Right renal pelvis (tissue), 4 donors: ENCODE data around the gene CDH13. TPM values are rescaled to one million over a fixed set of nuclear protein-coding genes. Genes with fewer than 3 reads are reported as not detected.

Experiments used
- DNase-seq, 4 donors: peaks; one replicate each; pipeline ENCODE4 v3.0.0-alpha.2; 2013; ENCODE audit warnings: low read depth in 4 of 4, low spot score in 3 of 4, missing footprints in 1 of 4
- polyA plus RNA-seq, 4 donors: library from polyadenylated mRNA; unstranded; fragments of 120-200 nt; gene quantifications; one replicate each; pipeline ENCODE4 v1.2.1, GENCODE V29; 2013; ENCODE audit not compliant: insufficient read length in 4 of 4

Gene CDH13
- polyA plus RNA-seq, 4 donors = 10.1 to 16.5 (median 13.4) TPM

DNA sequence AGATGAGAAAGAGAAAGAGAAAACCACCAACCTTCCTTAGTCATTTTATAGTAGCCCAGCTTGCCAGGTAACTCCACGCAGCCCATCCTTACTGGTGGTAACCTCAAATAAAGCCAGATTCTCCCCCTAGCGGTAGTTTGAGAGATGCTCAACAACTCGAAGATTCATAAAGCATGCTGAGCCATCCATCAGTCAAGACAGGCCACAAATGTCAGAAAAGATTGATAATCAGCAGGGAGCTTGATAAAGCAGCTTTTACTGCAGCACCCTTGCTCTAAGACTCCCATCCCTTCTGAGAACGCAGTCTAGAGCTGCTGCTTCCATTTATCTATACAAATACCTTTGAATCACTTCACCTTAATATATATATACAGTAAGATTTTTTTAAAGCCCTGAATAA lies 729.5 kb downstream of the CDH13 start:
- DNase-seq = peak; percentile 5 to 35 (median 10)

DNA sequence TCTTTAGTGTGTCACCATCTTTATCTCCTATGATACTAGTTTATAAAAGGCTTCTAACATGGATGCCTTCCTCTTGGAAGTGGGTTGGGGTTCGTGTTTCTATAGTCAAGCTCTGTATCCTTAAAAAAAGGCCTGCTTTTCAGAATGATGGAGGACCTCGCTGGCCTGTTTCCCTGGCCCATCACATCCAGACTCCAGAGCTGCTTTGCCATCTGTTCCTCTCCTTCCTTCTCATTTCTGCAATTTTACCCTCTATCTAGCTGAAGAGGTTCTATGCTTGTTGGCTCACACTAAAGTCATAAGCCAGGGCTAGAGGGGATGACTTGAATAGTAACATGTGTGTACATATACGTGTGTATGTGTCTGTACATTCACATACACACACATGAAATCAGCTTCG lies 730.2 kb downstream of the CDH13 start:
- DNase-seq = no peak

DNA sequence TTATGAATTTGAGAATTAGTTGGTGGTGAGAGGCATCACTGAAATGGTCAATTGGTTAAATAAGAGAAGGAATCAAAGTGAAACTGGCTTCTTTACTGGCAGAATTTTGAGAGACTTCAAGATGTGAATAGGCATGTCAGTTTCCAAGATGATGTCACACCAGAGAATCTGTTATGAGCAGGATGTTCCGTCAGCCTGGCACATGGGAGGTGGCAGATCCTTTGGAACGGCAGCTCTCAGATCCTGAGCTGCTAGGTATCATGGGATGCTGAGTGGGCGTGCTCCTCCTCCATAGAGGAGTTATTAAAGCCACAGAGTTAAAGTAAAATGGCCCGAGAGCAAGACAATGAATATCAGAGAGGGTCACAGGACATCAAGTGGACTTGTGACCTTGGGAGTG lies 736.8 kb downstream of the CDH13 start:
- no peak for DNase-seq

DNA sequence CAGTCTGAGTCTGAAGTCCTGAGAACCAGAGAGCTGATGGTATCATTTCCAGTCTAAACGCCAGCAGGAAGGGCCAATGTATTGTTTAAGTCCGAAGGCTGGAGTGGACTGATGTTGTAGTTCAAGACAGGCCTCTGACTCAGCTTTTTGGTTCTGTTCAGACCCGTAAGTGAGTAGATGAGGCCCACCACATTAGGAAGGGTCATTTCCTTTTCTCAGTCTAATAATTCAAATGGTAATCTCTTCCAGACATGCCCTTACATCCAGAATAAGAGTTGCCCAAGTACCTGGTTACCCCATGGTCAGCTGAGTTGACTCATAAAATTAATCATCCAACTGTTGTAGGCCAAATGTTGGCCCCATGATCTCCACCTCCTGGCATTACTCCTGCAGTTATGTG lies 738.4 kb downstream of the CDH13 start:
- no peak for DNase-seq

DNA sequence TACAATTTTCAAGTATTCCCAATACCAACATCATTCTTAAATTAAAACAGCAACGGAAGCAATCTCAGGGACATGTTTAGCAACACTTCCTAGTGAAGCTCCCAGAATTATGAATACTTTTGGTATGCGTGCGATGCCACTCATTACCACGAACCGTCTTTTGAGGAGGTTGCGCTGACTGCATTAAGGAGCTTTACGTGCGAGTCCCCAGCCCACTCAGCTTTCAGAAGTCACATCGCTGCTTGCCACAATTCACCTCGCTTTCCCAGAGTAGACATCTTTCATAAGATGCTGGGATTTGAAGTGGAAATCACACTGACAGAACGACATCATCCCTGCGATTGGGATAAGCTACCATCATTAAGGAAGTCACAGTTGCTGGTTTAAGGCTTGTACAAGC lies 739.5 kb downstream of the CDH13 start:
- DNase-seq = no peak

DNA sequence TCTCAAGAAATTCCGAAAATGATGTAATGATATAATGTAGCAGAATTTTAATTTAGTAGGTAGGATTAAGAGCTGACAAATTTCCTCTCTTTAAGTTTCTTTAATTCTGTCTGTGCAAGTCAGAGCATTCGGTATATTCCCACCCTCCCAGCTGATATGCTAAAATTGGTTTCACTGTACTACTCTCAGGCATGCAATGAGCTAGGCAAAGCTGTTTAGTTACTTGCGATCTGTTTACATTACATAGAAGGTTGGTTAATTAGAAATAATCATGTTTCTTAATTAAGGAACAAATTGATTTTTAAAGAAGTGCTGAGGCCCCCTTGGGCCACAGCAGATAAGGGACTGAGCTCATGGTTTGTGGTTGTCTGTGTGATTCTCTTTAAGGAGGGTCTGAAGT lies 748.2 kb downstream of the CDH13 start:
- no peak for DNase-seq

DNA sequence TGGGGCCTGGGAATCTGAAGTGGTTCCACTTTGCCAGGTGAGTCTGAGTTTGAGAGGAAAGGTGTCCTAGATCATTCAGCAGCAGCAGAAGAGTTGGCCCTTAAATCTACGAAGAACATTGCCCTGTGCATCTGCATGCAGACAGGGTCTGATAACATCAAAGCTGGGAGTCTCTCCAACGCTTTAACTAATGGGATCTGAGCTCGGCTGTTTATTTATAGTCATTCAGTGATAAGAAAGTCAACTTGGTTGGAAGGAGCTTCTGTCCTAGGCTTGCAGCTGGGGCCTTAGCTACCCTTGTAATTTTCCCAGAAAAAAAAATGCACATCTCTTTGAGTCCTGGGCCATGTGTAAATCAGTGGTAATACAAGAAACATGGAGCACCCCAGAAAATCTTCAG lies 763.0 kb downstream of the CDH13 start:
- no peak for DNase-seq

DNA sequence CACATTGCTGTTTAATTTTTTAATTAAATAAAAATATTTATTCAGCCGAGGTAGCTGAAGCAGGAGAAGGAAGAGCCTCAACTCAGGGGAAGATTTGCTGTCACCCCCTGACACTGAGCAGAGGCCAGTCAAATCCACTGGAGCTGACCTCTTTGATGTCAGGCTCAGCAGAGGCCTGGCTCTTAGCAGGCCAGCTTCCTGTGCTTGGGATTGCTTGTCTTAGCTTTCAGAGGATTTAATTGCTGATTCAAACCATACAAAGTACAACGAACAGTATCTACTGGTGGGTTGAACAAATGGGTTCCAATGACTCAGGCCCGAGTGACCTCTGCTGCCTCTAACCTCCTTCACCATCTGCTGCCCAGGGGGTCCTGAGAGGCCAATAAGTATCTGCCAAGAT lies 764.0 kb downstream of the CDH13 start:
- no peak for DNase-seq

DNA sequence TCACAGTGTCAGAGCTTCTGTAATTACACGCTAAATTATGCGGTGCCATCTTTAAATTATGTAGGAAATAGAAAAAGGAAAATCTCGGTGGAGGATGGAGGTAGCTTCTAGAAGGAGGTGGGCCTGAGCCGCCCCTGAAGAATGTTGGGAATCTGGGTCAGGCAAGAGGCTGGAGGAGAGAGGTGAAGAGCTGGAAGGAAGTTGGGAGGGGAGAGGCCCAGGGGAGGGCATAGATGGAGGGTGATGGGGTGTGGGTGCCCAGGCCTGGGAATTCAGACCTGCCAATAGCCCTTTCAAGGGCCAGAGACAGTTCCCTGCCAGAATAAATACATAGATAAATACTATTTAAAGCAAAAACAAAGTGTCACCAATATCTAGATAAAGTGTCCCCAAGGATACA lies 766.0 kb downstream of the CDH13 start:
- DNase-seq = no peak

DNA sequence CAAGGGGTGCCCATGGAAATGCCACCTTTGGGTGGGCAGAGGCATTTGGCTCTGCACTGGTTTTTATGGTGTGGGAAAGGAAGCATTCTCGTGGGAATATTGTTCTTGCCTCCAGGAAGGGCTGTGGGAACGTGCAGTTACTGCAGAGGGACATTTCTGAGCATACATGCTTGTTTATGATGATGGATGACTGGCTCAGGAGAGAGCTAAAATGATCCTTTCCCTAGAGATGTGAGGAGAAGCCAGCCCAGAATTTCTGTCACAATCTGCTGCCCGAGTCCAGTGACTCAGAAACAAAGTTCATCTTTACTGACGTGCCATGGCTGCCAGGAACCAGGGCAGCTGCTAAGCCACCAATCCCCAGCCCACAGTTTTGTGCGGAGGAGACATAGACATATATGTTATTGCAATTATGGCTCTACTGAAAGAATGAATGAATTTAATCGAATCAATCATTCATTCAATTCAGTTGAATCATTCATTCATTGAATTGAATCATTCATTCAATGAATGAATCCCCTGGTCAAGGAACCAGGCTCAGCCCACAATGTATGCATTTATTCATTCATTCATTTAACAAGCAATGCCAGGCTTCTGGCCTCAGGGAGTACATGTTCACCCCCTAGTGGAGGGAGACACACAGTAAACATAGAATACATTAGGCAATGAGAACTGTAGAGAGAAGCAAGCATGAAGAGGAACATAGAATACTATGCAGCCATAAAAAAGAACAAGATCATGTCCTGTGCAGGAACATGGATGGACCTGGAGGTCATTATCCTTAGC lies 766.6 kb downstream of the CDH13 start:
- no peak for DNase-seq

DNA sequence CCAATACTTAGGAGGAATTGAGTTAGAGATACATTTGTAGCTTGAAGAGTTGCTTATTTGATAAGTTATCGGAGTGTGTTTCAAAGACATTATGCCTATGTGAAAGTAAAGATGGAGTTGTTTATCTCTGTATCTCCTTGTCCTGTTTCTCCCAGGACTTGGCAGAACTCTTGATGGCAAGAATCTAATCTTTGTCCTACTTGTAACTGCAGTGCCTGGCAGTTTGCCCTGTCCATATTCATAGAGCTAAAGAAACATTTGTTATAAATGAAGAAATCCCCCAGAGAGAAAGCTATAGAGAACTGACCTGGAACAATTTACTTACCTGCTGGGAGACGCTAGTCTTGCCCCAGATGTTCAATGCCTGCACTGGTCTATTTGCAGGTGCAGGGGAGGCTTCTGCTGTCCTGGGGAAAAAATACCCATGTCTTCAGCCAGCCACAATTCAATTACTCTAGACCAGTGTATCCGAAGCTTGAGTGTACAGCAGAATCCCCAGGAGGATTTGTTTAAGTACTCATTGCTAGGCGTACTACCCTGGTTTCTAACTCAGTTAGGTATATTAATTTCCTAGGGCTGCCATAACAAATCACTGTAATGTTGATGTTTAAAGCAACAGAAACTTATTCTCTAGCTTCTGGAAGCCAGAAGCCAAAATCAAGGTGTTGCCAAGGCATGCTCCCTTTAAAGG lies 771.0 kb downstream of the CDH13 start:
- no peak for DNase-seq

DNA sequence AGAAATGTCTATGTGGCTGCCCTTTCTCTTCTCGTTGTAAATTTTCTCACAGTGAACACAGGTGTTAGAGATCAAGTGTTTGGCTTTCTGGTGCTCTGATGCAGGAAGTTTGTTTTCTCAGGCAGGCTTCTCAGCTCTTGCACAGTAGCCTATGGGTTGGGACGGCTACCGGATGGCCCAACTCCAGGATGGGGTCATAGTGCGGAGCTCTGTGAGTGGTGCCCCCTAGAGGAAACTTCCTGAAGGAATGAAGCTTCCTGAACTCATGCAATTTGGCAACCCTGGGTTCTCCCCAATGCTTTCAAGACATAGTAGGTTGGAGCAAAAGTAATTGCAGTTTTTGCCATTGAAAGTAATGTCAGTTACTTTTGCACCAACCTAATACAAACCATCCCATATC lies 773.5 kb downstream of the CDH13 start:
- DNase-seq = no peak

DNA sequence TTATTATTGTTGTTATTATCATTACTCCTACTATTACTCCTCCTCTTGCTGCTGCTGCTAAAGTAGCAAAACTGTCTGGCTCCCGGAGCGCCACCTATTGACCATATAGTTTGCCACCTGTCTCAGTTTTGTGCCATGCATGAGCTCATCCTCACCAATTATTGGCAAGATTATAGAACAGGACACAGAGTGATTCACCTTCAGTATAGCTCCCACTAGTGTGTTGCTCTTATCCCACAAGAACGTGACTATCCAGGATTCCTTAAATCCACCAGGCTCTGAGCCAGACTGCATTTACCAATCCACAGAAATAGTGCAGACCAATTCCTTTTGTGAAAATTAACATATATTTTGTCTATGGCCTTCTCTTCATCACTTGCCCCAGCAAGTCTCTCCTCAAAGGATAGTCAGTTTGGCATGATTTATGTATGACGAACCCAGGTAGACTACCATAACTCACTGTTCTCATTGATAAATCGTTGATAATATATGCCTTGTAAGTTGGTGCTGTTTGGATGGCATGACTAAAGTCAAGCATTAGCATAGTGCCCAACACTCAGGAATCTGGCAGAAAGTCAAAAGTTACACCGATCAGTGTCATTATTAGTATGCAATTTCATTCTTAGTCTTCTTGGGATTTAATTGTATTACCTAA lies 775.5 kb downstream of the CDH13 start:
- no peak for DNase-seq

DNA sequence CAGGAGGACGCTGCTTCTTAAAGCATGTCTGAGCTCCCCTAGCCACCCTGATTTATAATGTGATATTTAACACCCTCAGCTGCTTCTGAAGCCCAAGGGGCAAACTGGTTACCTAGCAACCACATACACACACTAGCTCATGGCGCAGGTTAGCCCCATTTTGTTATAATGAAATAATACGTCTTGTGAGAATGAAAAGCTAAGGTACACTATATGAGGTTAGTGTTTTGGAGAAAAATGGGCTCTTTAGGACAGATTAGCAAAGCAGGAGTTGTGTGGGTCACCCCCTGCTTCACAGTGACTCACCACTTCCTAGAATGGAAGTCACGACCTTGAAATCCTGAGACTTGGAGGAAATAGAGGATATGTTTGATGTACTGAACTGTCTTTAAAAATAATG lies 776.2 kb downstream of the CDH13 start:
- DNase-seq = peak in 3 of 4 donors; percentile 20 to 24 (median 20)

DNA sequence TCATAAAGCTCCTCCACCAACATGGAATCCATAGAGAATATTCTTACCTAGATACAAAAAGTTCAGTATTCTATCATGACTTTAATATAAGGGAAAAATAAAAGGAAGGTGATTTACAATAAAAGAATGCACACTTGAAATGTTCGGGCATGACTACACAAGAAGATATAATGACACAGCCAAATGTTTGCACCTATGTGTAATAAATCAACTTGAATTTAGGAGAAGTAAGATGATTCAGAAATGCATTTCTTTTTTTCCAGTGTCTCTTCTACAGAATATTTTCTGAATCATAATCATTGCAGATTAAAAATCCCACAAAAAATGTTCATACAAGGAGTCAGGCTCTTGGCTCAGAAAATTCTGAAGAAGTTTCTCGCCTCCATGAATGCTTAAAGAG lies 777.0 kb downstream of the CDH13 start:
- no peak for DNase-seq

DNA sequence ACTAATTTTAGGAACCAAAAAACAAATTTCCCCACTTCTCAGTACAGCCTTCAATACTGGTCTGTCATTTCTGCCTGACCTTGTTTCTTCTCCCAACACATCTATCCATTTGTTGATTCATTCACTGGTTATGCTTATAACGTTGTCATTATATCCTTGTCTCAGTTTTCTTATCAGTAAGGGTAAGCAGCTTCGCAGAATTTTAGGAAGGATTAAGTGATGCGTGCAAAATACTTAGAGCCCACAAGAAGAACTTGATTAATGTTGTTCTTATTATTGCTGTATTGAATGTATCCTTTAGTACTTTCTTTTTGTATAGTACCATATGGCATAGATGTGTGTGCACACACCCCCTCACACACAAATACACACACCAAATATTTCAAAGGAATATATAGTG lies 777.5 kb downstream of the CDH13 start:
- DNase-seq = no peak

DNA sequence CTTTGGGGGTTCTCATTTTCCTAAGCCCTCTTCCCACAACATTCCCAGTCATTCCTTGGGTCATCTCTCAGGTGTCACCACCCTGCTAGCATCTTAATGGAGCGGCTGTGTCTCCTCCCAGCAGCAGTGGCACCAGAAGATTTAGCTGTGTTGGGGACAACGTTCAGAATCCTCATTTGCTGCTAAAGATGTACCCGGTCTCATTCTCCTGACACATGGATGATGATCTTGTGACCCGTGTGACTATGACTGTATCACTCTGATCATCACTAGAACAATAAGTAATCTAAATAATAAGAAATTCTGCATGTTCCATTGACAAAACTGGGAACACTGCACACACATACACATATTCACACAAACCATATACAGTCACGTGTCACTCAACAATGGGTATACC lies 781.2 kb downstream of the CDH13 start:
- no peak for DNase-seq

DNA sequence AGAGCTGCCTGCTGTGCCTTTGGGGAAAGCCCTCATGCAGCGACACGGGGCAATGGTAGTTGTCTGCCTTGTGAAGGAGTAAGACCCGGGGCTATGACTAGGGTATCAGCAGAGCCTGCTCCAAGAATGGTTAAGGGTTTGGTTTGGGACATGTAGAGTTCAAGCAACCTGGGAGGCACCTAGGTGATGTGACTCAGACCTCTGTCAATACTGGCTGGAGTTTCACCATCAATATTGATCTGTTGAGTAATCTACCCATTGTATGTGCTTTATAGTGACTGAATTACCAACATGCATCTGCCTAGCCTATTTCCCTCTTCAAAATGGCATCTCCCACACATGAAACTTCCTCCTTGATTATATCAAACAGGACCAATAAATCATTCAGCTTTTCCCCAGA lies 782.6 kb downstream of the CDH13 start:
- DNase-seq = no peak

DNA sequence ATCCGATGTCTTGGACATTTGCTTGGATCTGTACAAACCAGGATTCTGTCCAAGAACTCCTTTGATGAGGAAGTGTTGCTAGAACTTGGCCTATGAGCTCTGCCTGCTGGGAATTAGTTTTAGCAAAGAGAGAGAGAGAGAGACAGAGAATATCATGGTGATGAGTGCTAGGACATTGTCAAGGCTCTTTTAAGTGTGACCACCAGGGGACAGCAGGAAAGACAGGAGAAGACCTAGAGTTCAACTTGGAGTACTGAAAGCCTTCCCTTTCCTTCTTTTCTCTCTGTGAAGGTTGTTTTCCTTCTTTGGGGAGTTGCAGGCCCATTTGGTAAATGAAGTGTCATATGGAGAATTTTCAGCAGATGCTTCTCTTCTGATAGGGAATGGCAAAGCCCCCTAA lies 791.8 kb downstream of the CDH13 start:
- DNase-seq = no peak

DNA sequence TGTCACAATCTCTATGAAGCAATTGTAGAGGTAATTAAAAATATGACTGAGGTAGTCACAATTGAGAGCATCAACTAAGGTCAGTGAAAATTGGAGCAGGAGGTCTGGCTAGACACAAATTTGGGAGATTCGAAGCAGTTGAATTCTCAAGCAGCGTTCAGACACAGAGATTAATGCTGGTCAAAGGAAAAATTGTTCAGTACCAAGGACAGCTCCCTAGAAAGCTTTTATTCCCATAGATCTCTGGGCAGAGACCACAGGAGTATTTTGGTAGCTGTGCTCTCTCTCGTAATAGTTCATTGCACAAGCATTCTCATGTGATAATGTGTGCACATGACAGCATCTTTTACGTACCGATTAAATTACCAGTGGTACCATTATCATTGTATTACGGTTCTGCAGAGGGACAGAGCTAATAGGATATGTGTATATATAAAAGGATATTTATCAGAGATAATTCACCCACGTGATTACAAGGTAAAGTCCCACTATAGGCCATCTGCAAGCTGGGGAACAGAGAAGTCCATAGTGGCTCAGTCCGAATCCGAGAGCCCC lies 793.5 kb downstream of the CDH13 start:
- peak; percentile 37 to 60 (median 50) for DNase-seq

DNA sequence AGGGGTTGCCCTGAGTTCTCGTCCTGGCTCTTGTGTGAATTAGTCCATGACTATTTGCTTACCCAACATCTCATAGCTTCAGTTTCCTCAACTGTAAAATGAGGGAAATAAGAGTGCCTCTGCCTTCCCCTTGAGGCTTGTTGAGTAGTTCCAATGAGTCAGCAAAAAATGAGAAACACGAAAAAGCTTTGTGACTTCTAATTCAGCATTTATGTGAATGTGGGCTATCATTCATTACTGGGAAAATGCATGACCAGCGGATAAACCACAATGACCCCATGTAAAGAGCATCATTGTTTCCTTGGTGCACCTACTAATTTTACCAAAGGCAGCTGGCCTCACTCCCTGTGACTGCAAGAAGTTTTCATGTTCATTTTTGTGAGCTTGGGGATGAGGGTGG lies 806.4 kb downstream of the CDH13 start:
- no peak for DNase-seq

DNA sequence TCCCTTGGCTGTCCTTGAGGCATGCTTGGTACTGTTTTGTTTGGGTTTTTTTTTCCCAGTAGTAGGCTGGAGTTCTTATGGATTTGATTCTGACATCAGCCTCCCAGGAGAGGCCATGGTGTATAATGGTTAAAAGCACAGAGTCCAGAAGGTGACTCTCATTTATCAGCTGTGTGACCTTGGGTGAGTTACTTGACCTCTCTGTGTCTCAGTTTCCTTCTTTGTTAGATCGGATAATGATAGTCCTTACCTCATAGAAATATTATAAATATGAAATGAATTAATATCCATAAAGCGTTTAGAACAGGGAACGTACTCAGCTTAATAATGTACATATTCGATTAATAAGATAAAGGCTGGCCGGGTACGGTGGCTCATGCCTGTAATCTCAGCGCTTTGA lies 810.3 kb downstream of the CDH13 start:
- DNase-seq = no peak
